ENCODE data around the gene TYROBP.
"Not testable (repeated sequence)": the region's sequence is repeated elsewhere in the genome, so short reads cannot be mapped to it uniquely, and the experiment has no call there.

TYROBP gene

DNA sequence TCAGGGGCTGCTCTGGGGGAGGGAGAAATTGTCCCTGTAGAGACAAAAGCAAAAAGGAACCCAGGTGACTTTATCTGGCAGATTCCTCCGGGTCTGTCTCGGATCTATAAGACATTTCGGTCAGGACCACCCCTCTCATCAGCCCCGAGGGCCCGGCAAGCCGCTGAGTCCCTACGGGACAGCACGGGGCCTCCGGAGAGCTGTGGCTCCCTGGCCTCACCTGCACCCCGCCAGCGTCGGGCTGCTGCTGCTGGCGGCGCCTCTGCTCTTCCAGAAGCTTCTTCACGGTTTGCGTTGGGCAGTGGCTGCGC lies 9.6 kb downstream of the TYROBP start:
- DNase-seq, result no peak

DNA sequence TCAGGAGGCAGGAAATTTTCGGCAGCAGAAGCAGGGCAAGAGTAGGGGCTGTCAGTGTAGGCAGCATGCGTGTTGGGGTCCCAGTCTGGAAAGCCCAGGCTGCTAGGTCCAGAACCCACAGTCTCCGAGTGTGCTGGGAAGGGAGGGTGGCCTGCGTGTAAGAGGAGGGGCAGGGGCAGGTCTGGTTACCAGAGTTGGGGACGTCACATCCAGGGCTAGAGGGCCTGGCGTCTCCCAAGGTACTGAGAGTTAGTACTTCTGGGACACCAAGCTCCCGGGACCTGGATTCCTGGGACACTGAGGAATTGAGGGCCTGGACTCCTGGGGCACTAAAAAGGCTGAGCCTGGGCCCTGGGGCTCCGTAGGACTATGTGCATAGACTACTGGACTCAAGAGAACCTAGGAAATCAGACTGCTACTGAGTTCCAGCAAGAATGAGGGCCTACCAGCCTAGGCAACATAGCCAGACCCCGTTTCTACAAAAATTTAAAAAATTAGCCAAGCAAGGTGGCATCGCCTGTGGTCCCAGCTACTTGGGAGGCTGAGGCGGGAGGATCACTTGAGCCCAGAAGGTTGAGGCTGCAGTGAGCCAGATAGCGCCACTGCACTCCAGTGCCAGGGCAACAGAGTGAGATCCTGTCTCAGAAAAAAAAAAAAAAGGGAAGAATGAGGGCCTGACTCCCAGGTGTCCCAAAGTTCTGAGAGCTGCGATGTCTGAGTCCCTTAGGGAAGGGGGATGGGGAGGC lies 10.2 kb downstream of the TYROBP start:
- no peak for DNase-seq

DNA sequence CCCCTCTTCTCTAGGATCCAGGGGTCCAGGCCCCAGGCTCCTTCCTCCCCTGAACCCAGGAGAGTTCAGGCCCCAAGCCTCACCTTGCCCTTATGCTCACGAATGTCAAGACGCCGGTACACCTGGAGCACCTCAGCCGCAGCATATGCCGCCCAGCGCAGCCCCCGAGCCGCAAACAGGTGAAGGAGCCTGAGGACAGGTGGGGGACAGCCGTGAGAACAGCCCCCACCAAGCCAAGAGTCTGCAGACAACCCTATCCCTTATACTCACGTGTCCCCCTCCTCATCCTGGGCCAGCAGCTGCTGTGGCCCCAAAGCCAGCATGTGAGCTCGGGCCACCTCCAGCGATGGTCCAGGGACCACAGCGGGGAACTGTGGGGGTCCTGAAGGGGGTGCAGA lies 11.5 kb downstream of the TYROBP start:
- no peak for DNase-seq

- no peak for DNase-seq
Measured at GRCh38 chr19:35895911-35896642, 12.0 kb downstream of the TYROBP start.

- DNase-seq, result no peak
Measured at GRCh38 chr19:35894342-35894741, 13.8 kb downstream of the TYROBP start.

DNA sequence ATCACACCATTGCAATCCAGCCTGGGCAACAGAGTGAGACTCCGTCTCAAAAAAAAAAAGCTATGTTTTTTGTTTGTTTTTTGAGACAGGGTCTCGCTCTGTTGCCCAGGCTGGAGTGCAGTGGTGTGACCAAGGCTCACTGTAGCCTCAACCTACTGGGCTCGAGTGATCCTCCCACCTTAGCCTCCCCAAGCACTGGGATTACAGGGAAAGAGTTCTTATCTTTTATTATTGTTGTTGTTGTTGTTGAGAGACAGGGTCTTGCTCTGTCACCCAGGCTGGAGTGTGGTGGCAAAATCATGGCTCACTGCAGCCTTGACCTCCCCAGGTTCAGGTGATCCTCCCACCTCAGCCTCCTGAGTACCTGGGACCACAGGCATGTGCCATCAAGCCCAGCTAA lies 16.3 kb downstream of the TYROBP start:
- not testable (repeated sequence) for DNase-seq

DNA sequence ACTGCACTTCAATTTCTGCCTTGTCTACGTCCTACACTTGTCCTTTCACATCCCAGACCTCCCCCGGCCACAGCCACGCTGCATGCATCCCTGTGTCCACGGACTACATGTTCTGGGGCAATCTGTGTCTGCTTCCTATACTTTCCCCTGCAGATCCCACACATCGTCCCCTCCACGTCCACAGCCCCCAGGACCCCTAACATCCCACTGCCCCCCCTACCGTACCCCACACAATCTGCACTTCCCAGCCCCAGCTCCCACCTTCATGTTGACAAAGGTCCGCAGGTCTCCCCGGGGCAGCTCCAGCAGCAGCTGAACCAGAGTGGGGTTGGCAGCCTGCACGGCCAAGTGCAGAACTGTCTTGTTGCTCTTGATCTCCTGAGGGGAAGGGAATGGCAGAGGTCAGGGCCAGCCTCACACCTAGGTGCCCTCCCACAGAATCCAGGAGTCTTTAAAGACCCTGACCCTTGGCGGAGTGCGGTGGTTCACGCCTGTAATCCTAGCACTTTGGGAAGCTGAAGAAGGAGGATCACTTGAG lies 17.9 kb downstream of the TYROBP start:
- no peak for DNase-seq

DNA sequence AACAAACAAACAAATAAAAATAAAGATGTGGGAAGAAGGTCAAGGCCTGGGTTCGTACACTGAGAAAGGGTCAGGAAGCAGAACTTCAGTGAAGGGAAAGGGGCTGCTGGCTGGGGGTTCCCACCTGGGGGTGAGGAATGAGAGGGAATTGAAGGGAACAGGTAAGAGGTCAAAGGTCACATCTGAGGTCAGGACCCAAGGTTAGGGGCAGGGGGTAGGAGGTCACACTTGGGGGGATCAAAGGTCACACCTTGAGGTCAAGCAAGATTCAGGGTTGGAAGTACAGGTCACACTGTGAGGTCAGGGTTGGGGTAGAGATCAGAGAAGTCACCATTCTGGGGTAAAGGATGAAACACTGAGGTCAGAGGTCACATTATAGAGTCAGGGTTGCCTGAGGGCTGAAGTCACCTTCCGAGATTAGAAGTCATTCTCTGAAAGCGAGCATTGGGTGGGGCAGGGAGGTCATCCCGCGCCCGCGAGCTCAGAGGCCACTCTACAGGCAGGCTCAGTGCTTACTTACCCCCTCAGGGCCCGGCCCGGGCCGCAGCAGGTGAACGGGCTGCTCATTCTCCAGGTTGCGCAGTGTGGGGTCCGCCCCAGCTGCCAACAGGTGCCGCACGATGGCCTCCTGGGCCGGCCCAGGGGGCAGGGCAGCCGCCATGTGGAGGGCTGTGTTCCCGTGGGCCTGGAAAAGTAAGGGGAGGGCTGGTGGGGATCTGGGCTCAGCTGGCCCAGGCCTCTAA lies 18.6 kb downstream of the TYROBP start:
- no peak for DNase-seq

DNA sequence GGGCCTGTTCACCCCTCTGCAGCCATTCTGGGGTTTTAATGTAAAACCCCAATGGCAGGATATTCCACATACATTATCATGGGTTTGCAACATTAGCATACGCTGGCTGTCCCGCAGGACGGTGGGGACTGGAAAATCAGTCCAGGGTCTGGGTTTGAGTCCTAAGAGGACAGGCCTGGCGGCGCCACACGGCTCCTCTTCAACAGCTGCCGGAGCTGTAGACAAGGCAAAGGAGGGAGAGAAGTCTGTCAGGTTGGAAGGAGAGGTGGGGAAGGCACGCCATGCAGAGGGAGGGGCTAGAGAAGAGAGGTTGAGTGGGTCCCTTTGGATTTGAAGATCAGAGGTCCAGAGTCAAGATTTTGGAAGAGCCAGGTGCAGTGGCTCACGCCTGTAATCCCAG lies 19.7 kb downstream of the TYROBP start:
- no peak for DNase-seq

- no peak for DNase-seq
Measured at GRCh38 chr19:35887197-35887596, 20.9 kb downstream of the TYROBP start.

GRCh38 chr19:35885904-35886303 lies 22.2 kb downstream of the TYROBP start:
- no peak for DNase-seq

- no peak for DNase-seq
Measured at GRCh38 chr19:35885225-35885738, 22.8 kb downstream of the TYROBP start.

DNA sequence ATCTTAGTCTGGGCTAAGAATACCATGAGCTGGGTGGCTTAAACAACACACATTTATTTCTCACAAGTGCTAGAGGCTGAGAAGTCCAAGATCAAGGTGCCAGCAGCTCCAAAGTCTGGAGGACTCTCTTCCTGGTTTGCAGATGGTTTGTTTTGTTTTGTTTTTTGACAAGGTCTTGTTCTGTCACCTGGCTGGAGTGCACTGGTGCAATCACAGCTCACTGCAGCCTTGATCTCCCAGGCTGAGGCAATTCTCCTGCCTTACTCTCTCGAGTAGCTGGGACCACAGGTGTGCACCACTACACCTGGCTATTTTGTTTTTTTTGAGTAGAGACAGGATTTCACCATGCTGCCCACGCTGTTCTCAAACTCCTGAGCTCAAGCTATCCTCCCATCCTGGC lies 24.2 kb downstream of the TYROBP start:
- DNase-seq, result no peak

- DNase-seq, result peak; percentile 55
Measured at GRCh38 chr19:35882114-35882832, 25.8 kb downstream of the TYROBP start.

GRCh38 chr19:35879770-35880317 lies 28.3 kb downstream of the TYROBP start:
- peak; percentile 83 for DNase-seq

- no peak for DNase-seq
Measured at GRCh38 chr19:35879068-35879467, 29.0 kb downstream of the TYROBP start.

DNA sequence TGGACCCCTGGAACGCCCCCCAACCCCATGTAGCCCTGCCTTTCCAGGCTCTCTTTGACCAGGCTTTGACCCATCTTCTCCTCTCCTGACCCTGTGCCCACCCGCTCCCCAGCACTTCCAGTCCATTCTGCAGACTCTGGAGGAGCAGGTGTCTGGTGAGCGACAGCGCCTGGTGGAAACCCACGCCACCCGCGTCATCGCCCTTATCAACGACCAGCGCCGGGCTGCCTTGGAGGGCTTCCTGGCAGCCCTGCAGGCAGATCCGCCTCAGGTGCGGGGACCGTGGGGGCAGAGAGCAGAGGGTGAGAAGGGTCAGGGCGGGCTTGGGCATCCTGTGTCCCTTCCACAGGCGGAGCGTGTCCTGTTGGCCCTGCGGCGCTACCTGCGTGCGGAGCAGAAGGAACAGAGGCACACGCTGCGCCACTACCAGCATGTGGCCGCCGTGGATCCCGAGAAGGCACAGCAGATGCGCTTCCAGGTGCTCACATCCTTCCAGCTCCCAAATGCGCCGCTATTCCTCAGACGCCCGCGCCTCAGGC lies 33.6 kb downstream of the TYROBP start:
- DNase-seq, result no peak

- no peak for DNase-seq
Measured at GRCh38 chr19:35872180-35872579, 35.9 kb downstream of the TYROBP start.

DNA sequence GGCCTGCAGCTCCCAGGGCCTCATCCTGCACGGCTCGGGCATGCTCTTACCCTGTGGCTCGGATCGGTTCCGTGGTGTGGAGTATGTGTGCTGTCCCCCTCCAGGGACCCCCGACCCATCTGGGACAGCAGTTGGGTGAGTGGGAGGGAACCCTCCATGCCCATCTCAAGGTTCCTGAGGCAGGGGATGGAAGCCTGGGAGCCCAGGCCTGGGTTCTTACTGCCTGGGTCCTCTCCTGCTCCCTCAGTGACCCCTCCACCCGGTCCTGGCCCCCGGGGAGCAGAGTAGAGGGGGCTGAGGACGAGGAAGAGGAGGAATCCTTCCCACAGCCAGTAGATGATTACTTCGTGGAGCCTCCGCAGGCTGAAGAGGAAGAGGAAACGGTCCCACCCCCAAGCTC lies 36.5 kb downstream of the TYROBP start:
- DNase-seq, result no peak

DNA sequence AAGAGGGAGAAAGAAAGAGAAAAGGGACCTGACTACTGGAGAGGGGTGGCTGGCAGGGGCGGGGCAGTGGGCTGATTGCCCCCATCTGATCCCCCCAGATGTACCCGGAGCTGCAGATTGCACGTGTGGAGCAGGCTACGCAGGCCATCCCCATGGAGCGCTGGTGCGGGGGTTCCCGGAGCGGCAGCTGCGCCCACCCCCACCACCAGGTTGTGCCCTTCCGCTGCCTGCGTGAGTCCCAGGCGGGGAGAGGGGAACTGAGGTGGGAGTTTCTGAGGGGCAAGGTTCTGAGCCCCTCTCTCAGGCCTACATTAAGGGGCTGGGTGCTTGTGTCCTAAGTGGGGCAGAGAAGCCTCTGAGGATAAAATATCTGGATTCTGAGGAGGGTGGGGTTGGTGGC lies 37.3 kb downstream of the TYROBP start:
- no peak for DNase-seq

DNA sequence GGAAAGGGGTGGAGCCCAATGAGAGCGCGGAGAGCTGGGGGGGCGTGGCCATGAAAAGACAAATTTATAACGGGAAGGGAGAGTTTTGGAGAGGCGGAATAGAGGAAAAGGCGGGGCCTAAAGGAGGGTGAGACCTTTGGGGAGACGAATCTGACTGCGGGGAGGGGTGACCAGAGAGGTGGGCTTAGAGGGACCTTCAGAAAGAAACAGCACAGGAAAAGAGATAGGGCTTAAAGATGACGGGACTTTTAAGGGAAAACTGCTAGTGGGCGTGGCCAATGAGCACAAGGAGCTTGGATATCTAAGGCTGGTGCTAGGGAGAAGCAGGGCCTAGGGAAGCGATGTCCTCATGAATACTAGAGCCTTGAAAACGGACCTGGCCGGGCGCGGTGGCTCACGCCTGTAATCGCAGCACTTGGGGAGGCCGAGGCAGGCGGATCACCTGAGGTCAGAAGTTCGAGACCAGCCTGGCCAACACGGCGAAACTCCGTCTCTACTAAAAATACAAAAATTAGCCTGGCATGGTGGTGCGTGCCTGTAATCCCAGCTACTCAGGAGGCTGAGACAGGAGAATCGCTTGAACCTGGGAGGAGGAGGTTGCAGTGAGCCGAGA lies 37.9 kb downstream of the TYROBP start:
- DNase-seq, result not testable (repeated sequence)
